HEK293T (cell line): Measurements from ENCODE around the gene SLCO4A1.

Experiments used
- BHLHE40 ChIP-seq: fragments of 450-650 bp; IDR thresholded peaks from 2 replicates; pipeline ENCODE4 v1.6.1; 2016; ENCODE audit warnings: mild to moderate bottlenecking, moderate library complexity, borderline replicate concordance
- ELF4 ChIP-seq: fragments of 450-650 bp; IDR thresholded peaks from 2 replicates; pipeline ENCODE4 v1.6.1; 2017; ENCODE audit warnings: antibody characterized with exemption
- FOXM1 ChIP-seq: fragments of 450-650 bp; IDR thresholded peaks from 2 replicates; pipeline ENCODE4 v1.6.1; 2017; ENCODE audit warnings: mild to moderate bottlenecking, borderline replicate concordance
- HDGF ChIP-seq: fragments of 450-650 bp; IDR thresholded peaks from 2 replicates; pipeline ENCODE4 v1.6.1; 2017; ENCODE audit warnings: antibody characterized with exemption, borderline replicate concordance
- SP1 ChIP-seq: fragments of 450-650 bp; IDR thresholded peaks from 2 replicates; pipeline ENCODE4 v1.6.1; 2017
- TF ChIP-seq, protein P1 (sequence below): fragments of 450-650 bp; IDR thresholded peaks from 2 replicates; pipeline ENCODE4 v1.6.1; 2016

DNA sequence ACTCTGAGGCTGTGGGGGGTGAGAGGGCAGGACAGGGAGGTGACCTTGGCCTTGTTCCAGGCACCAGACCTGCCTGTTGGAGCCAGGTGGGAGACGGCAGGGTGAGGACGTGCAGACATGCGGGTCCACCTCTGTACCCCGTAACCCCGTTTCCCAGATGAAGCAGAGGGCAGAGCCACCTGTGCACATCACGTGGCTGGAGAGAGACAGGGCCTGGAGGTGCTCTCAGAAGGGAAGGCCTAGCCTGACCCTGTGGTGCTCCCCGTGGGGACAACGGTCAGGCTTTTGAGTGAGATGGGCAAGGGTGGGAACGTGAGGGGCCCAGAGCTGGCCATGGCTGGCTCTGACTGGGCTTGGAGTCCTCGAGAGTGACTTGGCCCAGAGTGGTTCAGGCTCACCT, 72.9 kb downstream of the SLCO4A1 start:
- TF ChIP-seq, protein P1, sequence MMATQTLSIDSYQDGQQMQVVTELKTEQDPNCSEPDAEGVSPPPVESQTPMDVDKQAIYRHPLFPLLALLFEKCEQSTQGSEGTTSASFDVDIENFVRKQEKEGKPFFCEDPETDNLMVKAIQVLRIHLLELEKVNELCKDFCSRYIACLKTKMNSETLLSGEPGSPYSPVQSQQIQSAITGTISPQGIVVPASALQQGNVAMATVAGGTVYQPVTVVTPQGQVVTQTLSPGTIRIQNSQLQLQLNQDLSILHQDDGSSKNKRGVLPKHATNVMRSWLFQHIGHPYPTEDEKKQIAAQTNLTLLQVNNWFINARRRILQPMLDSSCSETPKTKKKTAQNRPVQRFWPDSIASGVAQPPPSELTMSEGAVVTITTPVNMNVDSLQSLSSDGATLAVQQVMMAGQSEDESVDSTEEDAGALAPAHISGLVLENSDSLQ, result no peak
- TF ChIP-seq BHLHE40 (no peak), HDGF (no peak), FOXM1 (no peak), ELF4 (no peak), SP1 (no peak)
